SIG-M5 (cell line): ENCODE results near the gene NFASC.

Experiments
- DNase-seq: peaks from one replicate; lab custom pipeline; 2025; lab: John Stamatoyannopoulos, UW

The NFASC gene

GRCh38 chr1:205009670-205010069, 139.0 kb downstream of the NFASC start:
- DNase-seq, result no peak

DNA sequence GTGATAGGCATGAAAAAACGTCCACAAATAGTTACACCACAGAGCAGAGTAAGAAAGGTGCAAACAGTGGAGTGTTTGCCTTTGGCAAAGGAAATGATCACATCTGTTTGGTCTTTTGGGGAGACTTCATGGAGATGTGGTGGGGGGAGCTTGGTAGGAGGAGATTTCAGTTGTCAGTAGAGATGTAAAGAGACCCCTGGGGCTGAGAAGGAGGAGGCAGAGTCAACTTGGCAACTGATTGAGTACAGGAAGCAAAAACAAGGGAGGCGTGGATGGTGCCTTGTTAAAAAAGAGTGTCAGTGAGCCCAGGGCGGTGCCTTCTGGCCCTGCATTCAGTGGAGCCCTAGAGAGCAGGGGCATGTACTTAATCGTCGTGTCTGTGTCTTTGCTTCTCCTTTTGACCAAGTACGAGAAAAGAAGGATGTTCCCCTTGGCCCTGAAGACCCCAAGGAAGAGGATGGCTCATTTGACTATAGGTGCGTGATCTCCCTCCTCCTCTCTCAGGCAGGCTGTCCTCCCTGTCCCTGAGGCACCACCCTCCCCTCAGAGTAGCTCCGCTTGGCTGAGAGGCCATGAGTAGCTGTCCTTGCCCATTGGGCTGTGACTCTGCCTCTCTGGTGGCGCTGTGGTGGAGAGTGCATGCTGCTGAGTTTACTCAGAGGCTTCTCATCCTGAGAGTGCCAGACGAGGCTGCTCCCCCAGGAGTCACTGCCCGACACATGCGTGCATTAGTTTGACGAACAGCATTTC, 141.9 kb downstream of the NFASC start:
- DNase-seq, result no peak

DNA sequence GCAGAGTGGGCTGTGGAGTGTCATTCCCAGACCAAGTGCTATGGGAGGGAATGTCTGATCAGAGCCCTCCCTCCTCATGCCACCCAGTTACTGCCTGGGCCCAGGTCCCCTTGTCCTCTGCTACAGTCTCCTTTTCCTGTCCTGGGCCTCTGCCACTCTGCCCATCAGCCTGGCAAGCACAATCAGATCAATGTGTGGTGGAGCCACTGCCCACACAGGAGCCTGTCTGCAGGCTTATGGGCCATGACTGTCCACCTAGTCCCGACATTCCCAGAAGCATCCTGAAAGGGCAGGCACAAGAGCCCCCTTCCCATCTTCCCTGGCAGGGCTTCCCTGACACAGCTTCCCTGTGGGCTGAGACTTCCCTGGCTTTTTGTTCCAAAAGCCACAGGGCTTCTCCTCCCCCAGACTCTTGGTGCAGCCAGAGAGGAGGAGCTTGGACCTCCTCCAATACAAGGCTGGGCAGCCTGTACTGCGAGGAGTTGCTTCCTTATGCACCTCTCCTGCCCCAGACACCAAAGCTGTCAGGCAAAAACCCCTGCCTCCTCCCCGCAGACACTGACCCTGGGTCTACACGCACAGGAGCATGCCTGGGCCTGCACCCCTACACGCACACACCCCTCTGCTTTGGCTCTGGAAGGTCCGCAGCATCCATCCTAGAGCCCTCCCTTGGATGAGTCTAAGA, 143.2 kb downstream of the NFASC start:
- no peak for DNase-seq

GRCh38 chr1:205014783-205015182, 144.1 kb downstream of the NFASC start:
- no peak for DNase-seq

- no peak for DNase-seq
These were observed 144.6 kb downstream of the NFASC start for GRCh38 chr1:205015241-205015640.

DNA sequence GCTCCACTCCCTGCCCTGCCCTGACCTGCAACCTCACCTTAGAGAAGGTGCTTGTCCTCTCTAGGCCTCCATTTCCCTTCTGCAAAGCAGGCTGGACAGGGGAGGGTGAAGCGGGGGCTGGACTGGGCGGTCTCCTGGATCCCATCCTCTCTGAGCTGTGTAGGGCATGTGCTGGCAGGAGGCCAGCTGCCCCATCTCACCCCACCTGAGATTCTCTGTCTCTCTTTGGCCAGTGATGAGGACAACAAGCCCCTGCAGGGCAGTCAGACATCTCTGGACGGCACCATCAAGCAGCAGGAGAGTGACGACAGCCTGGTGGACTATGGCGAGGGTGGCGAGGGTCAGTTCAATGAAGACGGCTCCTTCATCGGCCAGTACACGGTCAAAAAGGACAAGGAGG, 145.4 kb downstream of the NFASC start:
- no peak for DNase-seq

DNA sequence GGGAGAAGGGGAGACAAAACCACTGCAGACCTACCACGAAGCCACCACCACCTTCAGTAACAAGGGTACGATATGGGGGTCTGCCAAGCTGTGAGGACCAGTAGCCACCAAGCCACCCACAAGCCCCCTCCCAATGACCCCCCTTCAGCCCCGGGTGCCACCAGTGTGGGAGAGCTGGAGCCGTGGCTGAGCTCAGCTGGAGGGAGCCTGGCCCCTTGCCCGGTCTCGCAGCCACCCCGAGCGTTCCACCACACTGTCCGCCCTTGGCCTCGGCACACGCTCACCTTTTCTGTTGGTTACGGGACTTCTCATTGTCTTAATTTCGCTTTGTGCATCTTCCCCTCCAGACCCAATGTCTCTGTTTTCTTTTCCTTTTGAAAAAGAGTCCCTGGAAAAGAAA, 145.9 kb downstream of the NFASC start:
- no peak for DNase-seq

DNA sequence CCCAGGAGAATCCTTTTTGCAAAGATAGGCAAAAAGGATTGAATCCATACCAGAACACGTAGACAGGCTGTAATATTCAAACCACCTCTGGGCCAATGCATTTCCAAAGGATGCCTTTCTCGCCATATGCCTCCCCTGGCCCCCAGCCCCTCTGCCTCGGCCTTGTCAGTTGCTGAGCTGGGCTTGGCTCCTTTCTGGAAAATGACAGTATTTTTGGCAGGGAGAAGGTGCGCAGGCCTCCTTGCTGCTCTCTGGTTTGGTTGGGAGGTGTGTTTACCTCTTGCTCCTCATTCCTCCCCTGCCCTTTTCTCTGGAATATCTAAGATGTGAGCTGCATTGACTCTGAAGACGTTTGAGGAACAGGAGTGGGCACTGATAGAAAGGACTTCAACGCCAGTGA, 146.3 kb downstream of the NFASC start:
- DNase-seq, result no peak

- DNase-seq, result no peak
These were observed 147.1 kb downstream of the NFASC start for GRCh38 chr1:205017766-205018165.

- DNase-seq, result no peak
These were observed 147.7 kb downstream of the NFASC start for GRCh38 chr1:205018381-205018780.

DNA sequence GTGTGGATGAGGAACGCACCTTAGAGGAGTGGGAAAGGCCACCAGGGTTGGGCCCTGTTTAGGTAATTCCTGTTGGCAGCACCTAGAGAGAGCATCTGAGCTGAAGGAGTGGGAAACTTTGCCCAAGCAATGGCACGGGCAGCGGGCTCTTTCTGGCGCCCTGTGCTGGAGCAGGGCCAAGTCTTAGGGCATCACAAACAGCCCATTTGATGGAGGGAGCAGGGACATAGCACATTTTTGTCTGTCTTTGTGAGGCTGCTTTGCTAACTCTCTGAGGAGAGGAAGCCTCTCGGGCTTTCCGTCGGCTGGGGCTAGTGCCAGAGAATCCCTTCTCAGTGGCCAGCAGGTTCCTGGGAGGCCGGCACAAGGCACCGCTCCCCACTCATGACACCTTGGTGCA, 149.8 kb downstream of the NFASC start:
- no peak for DNase-seq

- no peak for DNase-seq
These were observed 154.0 kb downstream of the NFASC start for GRCh38 chr1:205024679-205025078.

DNA sequence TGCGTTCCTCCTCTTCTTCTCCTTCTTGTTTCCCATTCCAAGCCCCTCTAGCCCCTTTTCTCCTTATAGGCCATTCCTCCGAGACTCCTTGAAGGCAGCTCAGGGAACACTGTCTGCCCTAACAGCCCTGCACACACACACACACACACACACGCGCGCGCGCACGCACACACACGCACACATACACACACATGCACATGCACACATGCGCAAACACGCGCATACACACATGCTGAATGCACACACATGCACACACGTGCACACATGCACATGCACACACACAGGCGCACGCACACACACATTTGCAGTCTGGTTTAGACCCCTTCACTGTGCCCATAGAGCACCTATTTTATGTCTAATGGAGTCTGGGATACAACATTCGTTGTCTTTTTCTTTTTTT, 154.6 kb downstream of the NFASC start:
- no peak for DNase-seq

DNA sequence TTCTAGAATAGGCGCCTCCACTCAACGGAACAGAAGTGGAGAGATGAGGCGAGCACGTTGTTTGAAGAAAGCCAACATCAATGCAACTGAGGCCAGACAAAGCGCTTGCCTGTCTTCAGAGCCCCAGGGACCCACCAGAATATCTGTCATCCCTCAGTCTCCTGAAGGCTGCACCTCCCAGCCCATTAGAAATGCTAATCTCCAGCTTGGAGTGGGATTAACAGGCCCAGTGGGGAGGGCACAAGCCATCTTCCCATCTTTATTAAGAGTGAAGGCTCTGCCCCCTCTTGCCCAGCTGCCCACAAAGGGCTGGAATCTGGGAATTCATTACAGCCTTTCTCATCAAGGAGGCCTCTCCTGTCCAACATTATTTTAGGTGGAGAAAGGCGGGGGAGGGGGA, 155.5 kb downstream of the NFASC start:
- no peak for DNase-seq

DNA sequence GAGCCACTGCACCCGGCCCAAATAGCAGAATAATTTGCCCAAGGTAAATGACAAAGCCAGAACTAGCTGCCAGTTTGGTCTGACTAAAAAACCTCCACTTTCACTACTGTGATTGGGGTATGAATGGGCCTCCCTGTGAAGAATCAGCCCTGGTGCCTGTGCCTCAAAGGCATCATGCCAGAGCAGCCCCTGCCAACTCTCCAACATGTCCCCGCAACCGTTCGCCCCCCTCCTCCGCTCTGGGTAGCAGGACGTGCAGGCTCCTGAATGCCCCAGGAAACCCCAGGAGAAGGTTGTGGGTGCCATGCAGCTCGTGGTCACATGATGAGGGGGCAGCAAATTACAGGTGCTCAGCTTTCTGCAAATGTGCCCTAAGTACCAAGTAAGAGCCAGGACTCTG, 157.7 kb downstream of the NFASC start:
- DNase-seq, result no peak

DNA sequence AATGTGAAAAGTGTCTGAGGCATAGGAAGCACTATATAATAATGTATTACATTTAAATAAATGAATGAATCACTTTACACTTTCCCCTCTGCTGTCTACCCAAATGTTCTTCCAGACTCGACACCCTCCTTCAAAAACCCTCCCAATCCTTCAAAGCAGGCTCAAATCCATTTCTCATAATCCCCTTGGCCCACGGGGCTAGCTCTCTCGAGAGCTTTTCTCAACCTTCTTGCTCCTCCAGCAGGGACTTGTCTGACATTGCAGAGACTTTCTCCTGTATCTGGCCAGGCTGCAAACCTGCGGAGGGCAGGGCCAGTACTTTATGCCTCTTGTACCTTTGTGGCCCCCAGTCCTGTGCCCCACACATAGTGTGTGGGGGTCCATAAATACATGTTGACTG, 158.3 kb downstream of the NFASC start:
- no peak for DNase-seq

DNA sequence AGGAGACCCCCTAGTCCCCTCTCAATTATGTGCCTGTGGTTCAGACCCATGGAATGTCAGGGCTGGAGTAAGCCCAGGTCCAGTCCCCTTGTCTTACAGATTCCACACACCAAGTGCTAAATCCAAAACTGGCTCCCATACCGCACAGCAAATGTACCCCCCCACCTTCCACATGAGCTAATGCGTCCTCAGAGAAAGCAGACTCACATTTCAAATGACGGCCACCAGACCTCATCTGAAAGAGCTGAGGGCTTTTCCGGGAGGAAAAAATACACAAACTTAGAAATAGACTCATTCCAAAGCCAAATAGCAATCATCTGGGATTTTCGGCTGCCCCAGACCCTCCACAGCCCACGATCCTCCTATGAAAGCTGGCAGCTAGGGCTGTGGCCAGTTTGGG, 159.6 kb downstream of the NFASC start:
- no peak for DNase-seq

DNA sequence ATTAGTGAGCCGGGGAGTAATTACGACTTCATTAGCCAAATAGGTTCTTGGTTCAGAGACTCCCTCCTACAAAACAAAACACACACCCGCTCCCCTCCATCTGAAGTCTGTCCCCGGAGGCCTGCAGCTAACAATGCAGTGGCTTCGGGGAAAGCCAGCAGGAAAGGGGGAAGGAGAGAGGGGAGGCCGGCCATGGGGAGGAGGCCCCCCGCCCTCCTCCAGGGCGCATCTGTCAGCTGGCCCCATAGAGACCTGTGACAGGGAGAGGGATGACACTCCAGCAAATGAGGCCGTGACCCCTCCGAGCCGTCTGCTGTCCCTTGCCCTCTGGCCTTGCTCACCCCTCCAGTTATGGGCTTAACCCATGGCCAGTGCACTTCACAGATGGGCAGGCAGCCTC, 160.2 kb downstream of the NFASC start:
- no peak for DNase-seq

DNA sequence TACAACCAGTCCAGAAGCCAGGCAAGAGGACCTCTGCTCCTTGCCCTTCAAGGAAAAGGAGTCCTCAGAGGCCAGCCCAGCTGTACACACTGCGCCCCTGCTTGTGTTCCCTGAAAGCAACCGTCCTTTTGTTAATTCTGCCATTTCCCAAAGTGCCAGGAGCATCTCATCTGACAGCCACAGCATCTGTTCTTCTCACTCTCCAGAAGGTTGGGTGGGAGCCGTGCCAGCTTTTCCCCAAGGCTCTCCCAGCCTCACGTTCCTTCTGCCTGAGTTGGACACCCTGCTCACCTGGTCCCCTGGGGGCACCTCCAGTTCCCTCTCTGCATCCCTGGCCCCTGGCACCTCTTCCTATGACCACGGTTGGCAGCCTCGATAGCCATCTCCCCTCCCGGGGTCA, 161.8 kb downstream of the NFASC start:
- no peak for DNase-seq

DNA sequence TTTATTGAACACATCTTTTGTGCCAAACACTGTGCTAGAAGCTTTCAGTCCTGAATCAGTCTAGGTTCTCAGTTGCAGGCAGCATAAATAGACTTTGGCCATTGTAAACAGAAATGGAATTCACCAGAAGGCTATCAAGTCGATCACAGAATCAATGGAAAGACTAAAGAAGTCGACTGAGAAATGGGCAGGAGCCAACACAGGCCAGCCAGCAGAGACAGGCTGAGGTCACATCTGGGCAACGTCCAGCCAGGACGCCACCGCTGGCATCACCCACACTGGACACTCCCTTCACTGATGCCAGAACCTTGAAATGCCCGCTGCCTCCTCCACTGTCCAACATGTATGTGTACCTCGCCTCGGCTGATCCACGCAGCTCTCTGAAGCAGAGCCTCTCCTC, 166.9 kb downstream of the NFASC start:
- DNase-seq, result no peak

GRCh38 chr1:205038132-205038786, 167.6 kb downstream of the NFASC start:
- no peak for DNase-seq

DNA sequence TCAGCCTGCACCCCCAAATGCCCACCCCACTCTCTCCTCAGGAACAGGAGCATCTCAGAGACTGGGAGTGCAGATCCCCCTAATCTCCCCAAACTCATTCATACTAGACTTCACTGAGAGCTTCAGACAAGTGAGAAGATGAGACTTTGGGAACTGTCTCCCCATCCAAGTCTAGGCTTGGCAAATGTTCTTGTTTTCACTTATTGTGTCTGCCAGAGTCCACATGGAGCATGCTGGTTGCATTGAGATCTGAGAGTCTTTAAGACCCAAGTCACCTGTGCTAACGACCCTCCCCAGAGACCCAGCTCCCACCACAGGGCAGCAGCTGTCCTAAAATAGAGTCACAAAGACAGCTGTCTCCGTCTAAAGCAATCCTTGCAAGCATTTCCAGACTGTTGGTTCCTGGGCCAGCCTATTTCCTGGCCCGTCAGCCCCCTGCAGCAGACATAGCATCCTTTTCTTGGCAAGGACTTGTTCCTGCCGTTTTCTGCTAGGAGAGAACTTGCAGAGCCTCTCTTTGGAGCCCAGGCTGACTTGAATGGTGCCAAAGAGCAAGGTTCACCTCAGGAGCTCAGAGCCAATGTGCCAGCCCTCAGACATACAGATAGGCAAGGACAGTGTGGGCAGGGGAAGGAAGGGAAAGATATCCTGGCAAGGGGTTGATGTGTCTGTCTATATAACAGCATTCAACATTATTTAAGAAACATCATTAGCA, 170.5 kb downstream of the NFASC start:
- no peak for DNase-seq
